Common myeloid progenitor, CD34-positive (primary cell): ENCODE data around the gene CCZ1B.
"Not testable (repeated sequence)": the region's sequence is repeated elsewhere in the genome, so short reads cannot be mapped to it uniquely, and the experiment has no call there.

Experiments used
- CTCF ChIA-PET: fragments of 350-600 bp; sonication (Branson Sonifier 250); formaldehyde crosslinking; loops from one replicate; lab custom pipeline; 2021; ENCODE audit warnings: antibody characterized with exemption; lab: Charles Lee
- POLR2A ChIA-PET: fragments of 350-600 bp; sonication (Branson Sonifier 250); formaldehyde crosslinking; loops from one replicate; lab custom pipeline; 2021; ENCODE audit warnings: antibody characterized with exemption; lab: Charles Lee
- DNase-seq, 3 donors: peaks; one replicate each; pipeline versions ENCODE4 v3.0.0 to v3.0.0-alpha.2; 2013
- H3K27ac ChIP-seq, 2 experiments: 1 replicate in 1 of 2; 2 replicates in 1 of 2; pipeline ENCODE4 v1.7.0; 2013; ENCODE audit warnings: inconsistent platforms in 2 of 2, low read length in 2 of 2, mild to moderate bottlenecking in 2 of 2, low read depth in 1 of 2, moderate library complexity in 1 of 2; ENCODE audit not compliant: severe bottlenecking in 2 of 2, insufficient read depth in 1 of 2, poor library complexity in 1 of 2
- H3K27me3 ChIP-seq, 5 experiments: replicated peaks in 2 of 5; 1 replicate in 3 of 5; 2 replicates in 2 of 5; pipeline versions ENCODE4 v1.6.1 to v1.7.0; 2013; ENCODE audit warnings: low read length in 4 of 5, mild to moderate bottlenecking in 2 of 5, moderate library complexity in 2 of 5, inconsistent platforms in 1 of 5; ENCODE audit not compliant: insufficient read depth in 5 of 5, control insufficient read depth in 4 of 5
- H3K36me3 ChIP-seq, 4 experiments: 1 replicate in 2 of 4; 2 replicates in 2 of 4; pipeline versions ENCODE4 v1.6.1 to v1.7.0; 2013; ENCODE audit warnings: low read length in 3 of 4, control low read depth in 1 of 4, mild to moderate bottlenecking in 1 of 4; ENCODE audit not compliant: control insufficient read depth in 4 of 4, insufficient read depth in 4 of 4
- H3K4me1 ChIP-seq, 4 experiments: 1 replicate in 3 of 4; 2 replicates in 1 of 4; pipeline versions ENCODE4 v1.6.1 to v1.7.1; 2013; ENCODE audit warnings: low read length in 3 of 4, mild to moderate bottlenecking in 3 of 4, control low read depth in 1 of 4, inconsistent platforms in 1 of 4, moderate library complexity in 1 of 4; ENCODE audit not compliant: control insufficient read depth in 4 of 4, insufficient read depth in 4 of 4; ENCODE audit errors: control extremely low read depth in 1 of 4
- H3K4me3 ChIP-seq, 7 experiments: 1 replicate in 4 of 7; 2 replicates in 3 of 7; pipeline versions ENCODE4 v1.5.1 to v1.7.0; 2013; ENCODE audit warnings: mild to moderate bottlenecking in 7 of 7, low read length in 6 of 7, moderate library complexity in 6 of 7, inconsistent platforms in 2 of 7, low read depth in 2 of 7, control low read depth in 1 of 7; ENCODE audit not compliant: insufficient read depth in 4 of 7, control insufficient read depth in 1 of 7; ENCODE audit errors: extremely low read depth in 1 of 7
- H3K9me3 ChIP-seq, 5 experiments: 1 replicate in 4 of 5; 2 replicates in 1 of 5; pipeline versions ENCODE4 v1.6.1 to v1.7.1; 2013; ENCODE audit warnings: low read length in 4 of 5, mild to moderate bottlenecking in 2 of 5, inconsistent platforms in 1 of 5, low read depth in 1 of 5, moderate library complexity in 1 of 5; ENCODE audit not compliant: control insufficient read depth in 4 of 5, insufficient read depth in 2 of 5; ENCODE audit errors: control extremely low read depth in 1 of 5
- WGBS: methylation state at CpG from one replicate; pipeline ENCODE4 v1.1.5; 2013; ENCODE audit not compliant: insufficient coverage; 5-methylcytosine and 5-hydroxymethylcytosine counted together

Gene CCZ1B

GRCh38 chr7:6807959-6808358 is 18.1 kb downstream of the CCZ1B start:
- H3K4me1 ChIP-seq, H3K4me3 ChIP-seq, H3K27me3 ChIP-seq, CTCF ChIA-PET, H3K36me3 ChIP-seq, POLR2A ChIA-PET, H3K27ac ChIP-seq, H3K9me3 ChIP-seq, DNase-seq: not testable (repeated sequence)
- WGBS: no CpG with 5 or more reads among the region's 6 CpGs

DNA sequence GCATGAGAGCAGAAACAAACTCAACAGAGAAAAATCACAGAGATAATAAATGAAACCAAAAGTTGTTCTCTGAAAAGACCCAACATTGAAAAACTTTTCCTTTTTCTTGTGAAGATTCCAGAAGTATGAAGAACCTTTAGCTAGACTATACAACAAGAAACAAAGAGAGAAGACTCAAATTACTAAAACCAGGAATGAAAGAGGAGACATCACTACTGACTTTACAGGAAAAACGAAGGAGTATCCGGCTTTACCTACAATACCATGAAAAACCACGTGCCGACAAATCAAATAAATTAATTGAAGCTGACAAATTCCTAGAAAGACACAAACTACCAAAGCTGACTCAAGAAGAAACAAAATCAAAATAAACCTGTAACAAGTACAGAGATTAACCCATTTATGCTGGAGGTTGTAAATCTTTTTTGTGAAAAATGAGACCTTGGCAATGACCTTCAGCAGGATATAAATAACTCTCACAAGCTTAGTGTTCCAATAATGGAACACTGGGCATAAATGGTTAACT is 18.6 kb downstream of the CCZ1B start:
- POLR2A ChIA-PET, CTCF ChIA-PET, H3K9me3 ChIP-seq, H3K4me1 ChIP-seq, H3K27ac ChIP-seq, H3K27me3 ChIP-seq, DNase-seq, H3K36me3 ChIP-seq, H3K4me3 ChIP-seq: not testable (repeated sequence)
- WGBS: no CpG with 5 or more reads among the region's 4 CpGs

- DNase-seq, POLR2A ChIA-PET, H3K36me3 ChIP-seq, H3K27ac ChIP-seq, H3K27me3 ChIP-seq, CTCF ChIA-PET, H3K9me3 ChIP-seq, H3K4me1 ChIP-seq, H3K4me3 ChIP-seq: not testable (repeated sequence)
- WGBS: no CpG with 5 or more reads among the region's 2 CpGs
Measured at GRCh38 chr7:6800331-6800730, 25.7 kb downstream of the CCZ1B start.

DNA sequence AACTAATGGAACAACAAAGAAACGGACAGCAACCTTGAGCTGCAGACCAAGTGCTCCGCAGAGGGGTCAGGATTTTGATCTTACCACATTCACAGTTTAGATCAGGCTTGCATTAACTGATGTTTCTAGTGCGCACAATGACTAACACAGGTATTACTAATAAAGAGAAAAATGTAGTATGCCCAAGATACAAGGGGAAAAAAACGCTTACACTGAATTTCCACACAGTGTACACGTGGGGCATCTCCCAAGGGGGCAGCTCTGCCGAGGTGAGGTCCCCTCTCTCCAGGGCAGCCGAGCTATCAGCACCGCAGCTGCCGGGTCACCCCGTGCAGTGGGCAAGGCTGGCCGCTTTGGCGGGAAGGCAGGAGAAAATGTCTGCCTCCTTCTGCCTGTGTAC is 26.2 kb downstream of the CCZ1B start:
- H3K36me3 ChIP-seq, CTCF ChIA-PET, DNase-seq, H3K4me3 ChIP-seq, POLR2A ChIA-PET, H3K9me3 ChIP-seq, H3K27ac ChIP-seq, H3K4me1 ChIP-seq, H3K27me3 ChIP-seq: not testable (repeated sequence)
- no CpG with 5 or more reads among the region's 12 CpGs for WGBS

- H3K36me3 ChIP-seq, H3K27ac ChIP-seq, DNase-seq, H3K27me3 ChIP-seq, POLR2A ChIA-PET, H3K9me3 ChIP-seq, CTCF ChIA-PET, H3K4me3 ChIP-seq, H3K4me1 ChIP-seq: not testable (repeated sequence)
- WGBS: no CpG with 5 or more reads among the region's 8 CpGs
Measured at GRCh38 chr7:6798047-6798446, 28.0 kb downstream of the CCZ1B start.

- H3K27me3 ChIP-seq, CTCF ChIA-PET, POLR2A ChIA-PET, H3K4me3 ChIP-seq, H3K36me3 ChIP-seq, DNase-seq, H3K9me3 ChIP-seq, H3K4me1 ChIP-seq, H3K27ac ChIP-seq: not testable (repeated sequence)
- WGBS: 100% methylated on average over 3 of the region's 5 CpGs
Measured at GRCh38 chr7:6797218-6797617, 28.9 kb downstream of the CCZ1B start.

DNA sequence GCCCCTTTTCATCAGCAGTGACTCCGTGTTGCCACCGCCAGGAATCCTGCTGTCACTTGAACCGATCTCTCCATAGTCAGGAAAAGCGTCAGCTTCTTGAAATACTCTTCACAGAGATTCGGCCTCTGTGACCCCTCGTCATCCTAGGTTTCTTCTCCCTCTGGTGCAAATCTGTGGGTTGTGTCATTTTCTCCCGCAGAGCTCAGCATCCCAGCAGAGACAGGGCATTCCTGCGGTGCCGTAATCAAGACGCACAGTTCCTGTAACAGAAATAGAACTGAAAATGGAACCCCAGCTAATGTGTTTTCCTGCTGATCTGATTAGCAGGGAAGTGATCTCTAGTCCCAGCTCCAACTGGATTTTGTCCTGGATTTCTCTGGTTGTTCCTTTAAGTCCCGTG is 31.8 kb downstream of the CCZ1B start:
- H3K9me3 ChIP-seq, POLR2A ChIA-PET, H3K36me3 ChIP-seq, H3K27me3 ChIP-seq, H3K27ac ChIP-seq, H3K4me3 ChIP-seq, CTCF ChIA-PET, H3K4me1 ChIP-seq, DNase-seq: not testable (repeated sequence)
- WGBS: no CpG with 5 or more reads among the region's 11 CpGs
